T-cell (primary cell): ENCODE results near the gene AIFM1. TPM values are rescaled to one million over a fixed set of nuclear protein-coding genes. Genes with fewer than 3 reads are reported as not detected.

Experiments used
- ATAC-seq, 4 experiments: fragments of 200-7000 bp in 3 of 4; fragments of 150-1000 bp in 1 of 4; cut with Tn5 transposase; replicated peaks in 1 of 4; 1 replicate in 3 of 4; 2 replicates in 1 of 4; pipeline ENCODE4 v1.10.0; 2021; ENCODE audit warnings: moderate library complexity in 3 of 4, mild to moderate bottlenecking in 2 of 4, moderate number of reproducible peaks in 1 of 4
- CTCF ChIA-PET, 2 donors: fragments of 300-600 bp; sonication (Branson Sonifier 250); formaldehyde crosslinking; loops; one replicate each; lab custom pipeline; 2022; ENCODE audit warnings: antibody characterized with exemption in 2 of 2; lab: Charles Lee
- POLR2A ChIA-PET, 2 donors: fragments of 300-600 bp; sonication (Branson Sonifier 250); formaldehyde crosslinking; loops; one replicate each; lab custom pipeline; 2022; ENCODE audit warnings: antibody characterized with exemption in 2 of 2; lab: Charles Lee
- DNase-seq, 35 experiments: peaks; one replicate each; pipeline versions ENCODE4 v3.0.0 to v3.0.0-alpha.2; 2013 to 2023
- H3K27ac ChIP-seq: one replicate; pipeline ENCODE4 v1.5.1; 2013; ENCODE audit warnings: low read length
- H3K27me3 ChIP-seq, 2 experiments: replicated peaks in 1 of 2; 1 replicate in 1 of 2; 2 replicates in 1 of 2; pipeline versions ENCODE4 v1.6.1 to v1.7.0; 2013; ENCODE audit warnings: low read length in 1 of 2, mixed read lengths in 1 of 2; ENCODE audit not compliant: control insufficient read depth in 2 of 2, insufficient read depth in 2 of 2; ENCODE audit errors: extremely low read depth in 1 of 2
- H3K36me3 ChIP-seq, 2 donors: 1 replicate in 1 of 2; 2 replicates in 1 of 2; pipeline versions ENCODE4 v1.6.1 to v1.7.0; 2013; ENCODE audit warnings: low read length in 1 of 2; ENCODE audit not compliant: control insufficient read depth in 2 of 2, insufficient read depth in 1 of 2; ENCODE audit errors: extremely low read depth in 1 of 2
- H3K4me1 ChIP-seq, 2 experiments: 1 replicate in 1 of 2; 2 replicates in 1 of 2; pipeline versions ENCODE4 v1.6.1 to v1.7.0; 2013; ENCODE audit warnings: low read length in 2 of 2, mixed read lengths in 1 of 2; ENCODE audit not compliant: insufficient read depth in 2 of 2, control insufficient read depth in 1 of 2; ENCODE audit errors: extremely low read depth in 1 of 2
- H3K4me3 ChIP-seq, 2 donors: 1 replicate in 1 of 2; 2 replicates in 1 of 2; pipeline versions ENCODE4 v1.5.1 to v1.7.0; 2013; ENCODE audit warnings: mild to moderate bottlenecking in 2 of 2, low read length in 1 of 2, moderate library complexity in 1 of 2; ENCODE audit not compliant: control insufficient read depth in 1 of 2; ENCODE audit errors: extremely low read depth in 1 of 2
- H3K9me3 ChIP-seq: 2 replicates; pipeline ENCODE4 v1.7.0; 2013
- H3K27ac Mint-ChIP-seq, 2 donors: one replicate each; pipeline ENCODE4 v1.8.0; 2020 to 2021; ENCODE audit warnings: mild to moderate bottlenecking in 2 of 2, mixed read lengths in 2 of 2
- H3K27me3 Mint-ChIP-seq, 2 donors: one replicate each; pipeline ENCODE4 v1.8.0; 2021 to 2022; ENCODE audit warnings: mixed read lengths in 2 of 2
- H3K36me3 Mint-ChIP-seq: one replicate; pipeline ENCODE4 v1.8.0; 2021; ENCODE audit warnings: mixed read lengths
- H3K4me1 Mint-ChIP-seq, 3 donors: one replicate each; pipeline ENCODE4 v1.8.0; 2020 to 2022; ENCODE audit warnings: mixed read lengths in 3 of 3, mild to moderate bottlenecking in 1 of 3
- H3K4me3 Mint-ChIP-seq, 3 donors: one replicate each; pipeline ENCODE4 v1.8.0; 2020 to 2022; ENCODE audit warnings: mild to moderate bottlenecking in 3 of 3, mixed read lengths in 3 of 3, moderate library complexity in 3 of 3
- H3K9me3 Mint-ChIP-seq, 3 donors: one replicate each; pipeline ENCODE4 v1.8.0; 2020 to 2022; ENCODE audit warnings: mixed read lengths in 3 of 3
- WGBS: methylation state at CpG from one replicate; pipeline ENCODE4 v1.1.5; 2013; ENCODE audit warnings: missing lambda C conversion rate; ENCODE audit not compliant: insufficient coverage; 5-methylcytosine and 5-hydroxymethylcytosine counted together
- total RNA-seq, 35 experiments: library from RNA in 6 of 35; stranded (reverse) in 6 of 35; fragments of 120-200 nt in 1 of 35; gene quantifications; one replicate each; pipeline versions ENCODE4 v1.2.1 to v1.2.4 and lab custom pipeline; 2013 to 2026

AIFM1 gene
- total RNA-seq, 5 donors from 2014 or later (not counting 1 experiment from before 2014, with no cell fraction given): 11.2 to 25.0 (median 23.6) TPM

GRCh38 chrX:130106071-130106470, 59.6 kb downstream of the AIFM1 start:
- no peak for DNase-seq
- ChIA-PET POLR2A (no interaction called here), CTCF (no interaction called here)
- peaks cover 0 to 3% of the 10 kb centered on the region in 2 donors for H3K27me3 Mint-ChIP-seq
- peak overlapping the region; percentile 46 to 66 for H3K27ac Mint-ChIP-seq
- Histone ChIP-seq H3K4me1 (peaks cover 4 to 53% of the 10 kb centered on the region in 2 experiments), H3K9me3 (no peaks in the 10 kb centered on the region), H3K4me3 (no peak overlapping the region), H3K27me3 (no peaks in the 10 kb centered on the region), H3K36me3 (no peaks in the 10 kb centered on the region), H3K27ac (no peak overlapping the region)
- no peaks in the 10 kb centered on the region for H3K9me3 Mint-ChIP-seq
- H3K4me1 Mint-ChIP-seq: peaks cover 39 to 73% (median 53%) of the 10 kb centered on the region in 3 donors
- no peak for ATAC-seq
- 100% methylated on average over 2 of the region's 10 CpGs for WGBS
- peak overlapping the region in 1 of 3 donors; percentile 17 for H3K4me3 Mint-ChIP-seq
- peaks cover 10% of the 10 kb centered on the region for H3K36me3 Mint-ChIP-seq

- Histone ChIP-seq H3K27ac (no peak overlapping the region), H3K27me3 (no peaks in the 10 kb centered on the region), H3K4me3 (no peak overlapping the region), H3K4me1 (peaks cover 4 to 55% of the 10 kb centered on the region in 2 experiments), H3K36me3 (no peaks in the 10 kb centered on the region), H3K9me3 (no peaks in the 10 kb centered on the region)
- Mint-ChIP-seq H3K4me1 (peaks cover 48 to 81% (median 61%) of the 10 kb centered on the region in 3 donors), H3K36me3 (peaks cover 15% of the 10 kb centered on the region), H3K4me3 (no peak overlapping the region), H3K9me3 (no peaks in the 10 kb centered on the region), H3K27ac (peak overlapping the region; percentile 44 to 68), H3K27me3 (peaks cover 0 to 6% of the 10 kb centered on the region in 2 donors)
- no peak for ATAC-seq
- ChIA-PET CTCF (no interaction called here), POLR2A (no interaction called here)
- no peak for DNase-seq
- WGBS: no CpG with 5 or more reads among the region's 3 CpGs
Observed at GRCh38 chrX:130105244-130105643, 60.4 kb downstream of the AIFM1 start.

GRCh38 chrX:130103605-130104004, 62.0 kb downstream of the AIFM1 start:
- Mint-ChIP-seq H3K4me1 (peaks cover 62 to 91% (median 70%) of the 10 kb centered on the region in 3 donors), H3K27me3 (peaks cover 0 to 6% of the 10 kb centered on the region in 2 donors), H3K4me3 (peak overlapping the region in 1 of 3 donors; percentile 1), H3K27ac (peak overlapping the region in 1 of 2 donors; percentile 24), H3K36me3 (peaks cover 15% of the 10 kb centered on the region), H3K9me3 (no peaks in the 10 kb centered on the region)
- POLR2A ChIA-PET: no interaction called here
- no peak for DNase-seq
- no CpG with 5 or more reads among the region's 3 CpGs for WGBS
- H3K27me3 ChIP-seq: no peaks in the 10 kb centered on the region
- CTCF ChIA-PET: no interaction called here
- peaks cover 4 to 64% of the 10 kb centered on the region in 2 experiments for H3K4me1 ChIP-seq
- H3K27ac ChIP-seq: no peak overlapping the region
- no peaks in the 10 kb centered on the region for H3K36me3 ChIP-seq
- no peak overlapping the region for H3K4me3 ChIP-seq
- H3K9me3 ChIP-seq: no peaks in the 10 kb centered on the region
- ATAC-seq: no peak

GRCh38 chrX:130100180-130100579, 65.5 kb downstream of the AIFM1 start:
- H3K27me3 ChIP-seq: no peaks in the 10 kb centered on the region
- POLR2A ChIA-PET: no interaction called here
- ATAC-seq (no peak), DNase-seq (no peak)
- Mint-ChIP-seq H3K4me3 (no peak overlapping the region), H3K27ac (peak overlapping the region; percentile 81 to 83), H3K36me3 (peaks cover 12% of the 10 kb centered on the region), H3K27me3 (peaks cover 0 to 6% of the 10 kb centered on the region in 2 donors), H3K4me1 (peaks cover 73 to 89% (median 79%) of the 10 kb centered on the region in 3 donors), H3K9me3 (no peaks in the 10 kb centered on the region)
- no peak overlapping the region for H3K4me3 ChIP-seq
- peaks cover 4 to 64% of the 10 kb centered on the region in 2 experiments for H3K4me1 ChIP-seq
- no CpG with 5 or more reads among the region's 5 CpGs for WGBS
- no peaks in the 10 kb centered on the region for H3K36me3 ChIP-seq
- H3K27ac ChIP-seq: peak overlapping the region; percentile 44
- no peaks in the 10 kb centered on the region for H3K9me3 ChIP-seq
- CTCF ChIA-PET: interaction anchor here in 1 of 2 donors (0.6 kb wide), 1 partner anchor 9 kb away, joined by 3 read pairs; no protein-coding TSS in a partner anchor

GRCh38 chrX:130098210-130098552, 67.5 kb downstream of the AIFM1 start:
- no peaks in the 10 kb centered on the region for H3K9me3 Mint-ChIP-seq
- Histone ChIP-seq H3K4me1 (peaks cover 7 to 68% of the 10 kb centered on the region in 2 experiments), H3K27ac (peak overlapping the region; percentile 74), H3K27me3 (no peaks in the 10 kb centered on the region), H3K36me3 (no peaks in the 10 kb centered on the region), H3K4me3 (no peak overlapping the region), H3K9me3 (no peaks in the 10 kb centered on the region)
- POLR2A ChIA-PET: interaction anchor here in 1 of 2 donors (0.6 kb wide), 1 partner anchor 60 kb away, joined by 9 read pairs; no protein-coding TSS in a partner anchor
- WGBS: 40% methylated on average over 2 of the region's 5 CpGs
- DNase-seq (no peak), ATAC-seq (no peak)
- H3K4me3 Mint-ChIP-seq: peak overlapping the region; percentile 19 to 67 (median 47)
- peaks cover 69 to 88% (median 73%) of the 10 kb centered on the region in 3 donors for H3K4me1 Mint-ChIP-seq
- H3K36me3 Mint-ChIP-seq: peaks cover 6% of the 10 kb centered on the region
- H3K27ac Mint-ChIP-seq: peak overlapping the region; percentile 90 to 96
- CTCF ChIA-PET: interaction anchor here (0.6 to 1.4 kb wide), 4 partner anchors 11 to 1720 kb away, joined by 3 to 6 read pairs (median 3); no protein-coding TSS in a partner anchor
- peaks cover 0 to 3% of the 10 kb centered on the region in 2 donors for H3K27me3 Mint-ChIP-seq

GRCh38 chrX:130097507-130098209, 68.0 kb downstream of the AIFM1 start:
- H3K27ac ChIP-seq: peak overlapping the region; percentile 74
- H3K4me1 ChIP-seq: peaks cover 8 to 73% of the 10 kb centered on the region in 2 experiments
- Mint-ChIP-seq H3K4me3 (peak overlapping the region; percentile 19 to 67 (median 47)), H3K27ac (peak overlapping the region; percentile 90 to 96), H3K9me3 (no peaks in the 10 kb centered on the region), H3K4me1 (peaks cover 69 to 88% (median 74%) of the 10 kb centered on the region in 3 donors), H3K27me3 (peaks cover 0 to 3% of the 10 kb centered on the region in 2 donors), H3K36me3 (peaks cover 5% of the 10 kb centered on the region)
- WGBS: 27% methylated on average over 7 of the region's 14 CpGs
- peak in 19 of 35 experiments; percentile 20 to 54 (median 38) for DNase-seq
- no peaks in the 10 kb centered on the region for H3K9me3 ChIP-seq
- ATAC-seq: peak; percentile 82 to 87 (median 86)
- CTCF ChIA-PET: interaction anchor here in 1 of 2 donors (1.1 to 1.4 kb wide), 2 partner anchors 10 to 15 kb away, joined by 3 to 6 read pairs; no protein-coding TSS in a partner anchor
- no peaks in the 10 kb centered on the region for H3K36me3 ChIP-seq
- POLR2A ChIA-PET: no interaction called here
- no peak overlapping the region for H3K4me3 ChIP-seq
- H3K27me3 ChIP-seq: no peaks in the 10 kb centered on the region
